ENCODE data around the gene PDE2A.

DNA sequence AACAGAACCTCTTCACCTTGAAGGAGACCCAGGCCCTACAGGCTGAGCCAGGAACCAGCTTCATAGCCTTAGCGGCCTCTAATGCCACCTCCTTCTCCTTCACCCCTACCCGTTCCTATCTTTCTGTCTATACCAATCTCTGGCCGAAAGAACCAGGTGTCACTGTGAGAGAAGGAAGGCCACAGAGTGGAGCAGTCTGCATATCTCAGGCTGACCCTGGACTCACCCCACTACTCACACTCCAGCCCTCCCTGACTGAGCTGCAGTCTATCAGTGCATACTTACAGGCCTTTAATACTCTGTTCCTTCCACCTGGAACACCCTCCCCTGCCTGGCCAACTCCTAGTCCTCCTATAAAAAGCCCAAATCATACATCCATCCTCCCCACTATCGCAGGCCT, 45.3 kb upstream of the PDE2A start:
- TF ChIP-seq, protein P1, sequence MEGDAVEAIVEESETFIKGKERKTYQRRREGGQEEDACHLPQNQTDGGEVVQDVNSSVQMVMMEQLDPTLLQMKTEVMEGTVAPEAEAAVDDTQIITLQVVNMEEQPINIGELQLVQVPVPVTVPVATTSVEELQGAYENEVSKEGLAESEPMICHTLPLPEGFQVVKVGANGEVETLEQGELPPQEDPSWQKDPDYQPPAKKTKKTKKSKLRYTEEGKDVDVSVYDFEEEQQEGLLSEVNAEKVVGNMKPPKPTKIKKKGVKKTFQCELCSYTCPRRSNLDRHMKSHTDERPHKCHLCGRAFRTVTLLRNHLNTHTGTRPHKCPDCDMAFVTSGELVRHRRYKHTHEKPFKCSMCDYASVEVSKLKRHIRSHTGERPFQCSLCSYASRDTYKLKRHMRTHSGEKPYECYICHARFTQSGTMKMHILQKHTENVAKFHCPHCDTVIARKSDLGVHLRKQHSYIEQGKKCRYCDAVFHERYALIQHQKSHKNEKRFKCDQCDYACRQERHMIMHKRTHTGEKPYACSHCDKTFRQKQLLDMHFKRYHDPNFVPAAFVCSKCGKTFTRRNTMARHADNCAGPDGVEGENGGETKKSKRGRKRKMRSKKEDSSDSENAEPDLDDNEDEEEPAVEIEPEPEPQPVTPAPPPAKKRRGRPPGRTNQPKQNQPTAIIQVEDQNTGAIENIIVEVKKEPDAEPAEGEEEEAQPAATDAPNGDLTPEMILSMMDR (IDR thresholded peaks at IDR 0.05) = no peak
- no peak for TF ChIP-seq POLR2A (IDR thresholded peaks at IDR 0.05)

Data from lower leg skin (tissue), 3 donors.